Ecto neural progenitor cell (in vitro differentiated cells): ENCODE measurements around the gene ATE1.

Experiments
- DNase-seq: peaks from one replicate; pipeline ENCODE4 v3.0.0-alpha.2; 2018; ENCODE audit warnings: low spot score

ATE1 gene

DNA sequence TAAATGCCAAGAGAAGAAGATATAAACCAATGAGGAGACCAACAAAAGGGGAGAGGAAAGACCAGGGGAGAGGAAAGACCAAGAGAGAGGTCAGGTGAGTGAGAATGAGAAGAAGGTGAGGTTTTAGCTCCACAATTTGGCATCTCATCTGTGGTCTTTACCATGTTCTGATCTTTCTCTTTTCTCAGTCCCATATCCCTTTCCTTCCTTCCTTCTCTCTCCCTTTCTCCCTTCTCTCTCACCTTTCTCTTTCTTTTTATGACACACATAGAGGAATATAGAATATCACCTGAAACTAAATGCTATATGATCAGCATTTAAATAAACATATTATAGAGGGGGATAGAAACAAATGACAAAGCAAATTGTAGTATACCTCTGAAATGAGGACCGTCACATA is 57.4 kb downstream of the ATE1 start:
- DNase-seq: no peak

DNA sequence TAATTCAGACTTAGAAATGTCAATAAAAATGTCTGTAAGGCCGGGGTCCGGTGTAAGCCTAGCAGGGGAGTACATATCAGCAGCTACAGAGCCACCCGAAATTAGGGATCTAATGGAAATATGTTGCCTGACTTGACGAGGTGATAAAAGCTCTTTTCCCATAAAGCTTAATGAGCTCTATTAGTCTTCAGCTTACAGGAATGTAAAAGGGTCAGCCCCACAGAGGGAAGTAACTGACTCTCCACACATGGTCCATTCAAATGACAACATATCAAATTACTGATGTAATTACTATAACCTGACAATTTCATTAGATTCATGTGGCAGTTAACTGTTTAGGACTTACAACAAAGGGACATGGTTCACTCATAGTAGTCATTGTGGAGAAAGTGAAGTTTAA is 62.3 kb downstream of the ATE1 start:
- DNase-seq: no peak

DNA sequence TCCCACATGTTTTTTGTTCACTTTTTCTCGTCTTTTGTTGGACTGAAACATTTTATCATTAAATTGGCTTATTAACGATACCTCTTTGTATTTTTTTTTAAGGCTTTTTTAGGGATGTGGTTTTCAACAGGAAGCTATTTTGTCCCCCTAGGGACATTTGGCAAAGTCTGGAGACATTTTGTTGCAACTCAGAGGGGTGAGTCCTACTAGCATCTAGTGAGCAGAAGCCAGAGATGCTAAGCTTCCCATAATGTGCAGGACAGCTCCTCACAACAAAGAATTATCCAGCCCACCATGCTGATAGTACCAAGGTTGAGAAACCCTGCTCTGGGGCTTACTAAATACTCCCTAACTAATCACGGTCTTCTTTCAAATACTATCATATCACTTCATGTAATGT is 63.2 kb downstream of the ATE1 start:
- DNase-seq: no peak

DNA sequence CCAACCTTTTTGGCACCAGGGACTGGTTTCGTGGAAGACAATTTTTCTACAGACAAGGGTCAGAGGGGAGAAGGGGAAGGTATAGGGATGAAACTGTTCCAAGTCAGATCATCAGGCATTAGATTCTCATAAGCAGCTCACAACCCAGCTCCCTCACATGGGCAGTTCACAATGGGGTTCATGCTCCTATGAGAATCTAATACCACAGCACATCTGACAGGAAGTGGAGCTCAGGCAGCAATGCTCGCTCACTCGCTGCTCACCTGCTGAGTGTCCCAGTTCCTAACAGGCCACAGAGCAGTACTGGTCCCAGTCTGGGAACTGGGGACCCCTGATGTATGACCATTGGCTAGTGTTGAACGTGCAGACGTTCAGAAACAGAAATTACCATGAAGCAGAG is 63.7 kb downstream of the ATE1 start:
- no peak for DNase-seq

DNA sequence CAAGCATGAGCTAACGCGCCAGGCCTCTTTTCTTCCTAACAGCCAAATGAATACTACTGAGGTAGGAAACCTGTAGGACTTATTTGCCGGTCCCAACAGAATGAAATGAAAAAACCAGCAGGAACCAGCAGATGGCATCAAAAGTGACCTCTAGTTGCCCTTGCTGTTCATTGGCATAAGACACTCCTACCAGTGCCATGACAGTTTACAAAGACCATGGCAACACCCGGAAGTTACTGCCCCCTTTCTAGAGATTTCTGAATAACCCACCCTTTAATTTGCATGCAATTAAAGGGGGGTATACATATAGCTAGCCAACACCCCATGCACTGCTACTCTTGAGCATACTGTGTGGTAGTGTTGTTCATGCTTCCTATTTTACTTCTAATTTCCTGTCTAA is 65.2 kb downstream of the ATE1 start:
- no peak for DNase-seq

DNA sequence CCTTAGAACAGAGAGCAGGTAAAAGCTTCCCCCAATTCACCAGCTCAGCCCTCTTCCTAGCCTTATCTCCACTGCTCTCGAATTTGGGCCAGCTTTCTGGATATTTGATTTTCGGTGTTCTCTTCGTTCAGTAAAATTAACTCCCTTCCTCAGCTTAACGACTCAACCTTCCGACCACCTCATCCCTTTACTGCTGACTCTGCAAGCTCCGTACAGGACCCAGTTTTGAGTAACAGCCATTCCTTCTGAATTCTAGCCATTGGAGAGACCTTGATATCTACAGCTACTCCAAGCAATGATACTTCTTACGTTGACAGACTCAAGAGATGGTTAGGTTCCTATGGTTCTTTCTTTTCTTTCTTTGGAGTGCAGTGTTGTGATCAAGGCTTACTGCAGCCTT is 65.8 kb downstream of the ATE1 start:
- DNase-seq: no peak

DNA sequence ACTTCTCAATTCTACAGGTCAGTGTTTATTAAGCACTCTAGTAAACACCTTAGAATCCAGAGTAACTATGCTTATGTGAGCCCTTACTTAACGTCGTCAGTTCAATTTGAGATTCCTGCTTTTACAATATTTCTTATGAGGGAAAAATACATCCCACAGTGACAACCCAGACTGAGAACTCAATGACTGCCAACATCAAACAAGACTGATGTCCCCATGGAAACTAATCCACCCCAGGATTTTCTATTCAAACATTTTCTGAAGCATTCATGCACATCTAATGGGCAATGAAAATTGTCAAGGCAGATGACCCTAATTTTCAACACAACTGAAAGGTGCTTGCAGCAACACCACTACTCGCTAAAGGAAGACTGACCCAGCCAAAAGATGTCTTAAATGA is 67.0 kb downstream of the ATE1 start:
- DNase-seq: no peak

DNA sequence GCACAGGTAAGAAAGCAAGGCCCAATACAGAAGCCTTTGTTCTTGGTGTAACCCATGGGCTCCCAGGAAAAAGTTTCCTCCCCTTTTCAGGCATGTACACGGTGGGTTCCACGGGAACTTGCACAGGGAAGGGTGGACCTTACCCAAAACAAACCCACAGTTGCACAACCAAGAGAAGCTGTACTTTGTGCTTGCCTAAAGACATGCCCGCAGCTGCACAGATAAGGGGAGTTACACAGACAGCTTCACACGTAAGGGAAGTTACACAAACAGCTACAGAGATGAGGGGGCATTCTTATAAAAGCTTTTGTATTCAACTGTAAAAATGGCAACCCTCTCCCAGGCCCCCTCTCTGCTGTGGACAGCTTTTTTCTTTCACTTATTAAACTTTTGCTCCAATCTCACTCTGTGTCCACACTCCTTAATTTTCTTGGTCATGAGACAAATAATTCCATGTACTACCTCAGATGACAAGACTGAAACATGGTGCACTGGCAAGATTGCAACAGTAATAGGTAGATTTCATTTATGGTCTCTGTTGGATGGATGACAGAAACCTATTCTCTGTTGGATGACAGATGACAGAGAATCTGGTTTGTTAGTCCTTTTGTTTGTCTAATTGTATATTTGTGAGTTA is 72.9 kb downstream of the ATE1 start:
- DNase-seq: no peak

DNA sequence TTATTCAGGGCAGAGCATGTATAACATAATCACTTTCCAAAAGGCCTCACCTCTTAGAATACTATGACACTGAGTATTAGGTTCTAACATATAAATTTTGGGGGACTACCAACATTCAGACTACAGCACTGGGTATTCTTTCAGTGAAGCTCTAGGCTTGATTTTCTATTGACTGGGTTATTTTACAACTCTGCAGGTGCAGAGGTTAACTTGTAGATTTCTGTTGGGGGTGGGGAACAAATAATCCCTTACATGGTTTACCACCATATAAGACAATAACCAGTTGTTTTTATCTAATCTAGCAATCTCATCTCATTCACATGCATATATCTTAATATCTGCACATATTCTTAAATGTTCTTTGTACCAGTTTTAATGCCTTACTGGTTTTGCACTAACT is 73.9 kb downstream of the ATE1 start:
- DNase-seq: no peak

DNA sequence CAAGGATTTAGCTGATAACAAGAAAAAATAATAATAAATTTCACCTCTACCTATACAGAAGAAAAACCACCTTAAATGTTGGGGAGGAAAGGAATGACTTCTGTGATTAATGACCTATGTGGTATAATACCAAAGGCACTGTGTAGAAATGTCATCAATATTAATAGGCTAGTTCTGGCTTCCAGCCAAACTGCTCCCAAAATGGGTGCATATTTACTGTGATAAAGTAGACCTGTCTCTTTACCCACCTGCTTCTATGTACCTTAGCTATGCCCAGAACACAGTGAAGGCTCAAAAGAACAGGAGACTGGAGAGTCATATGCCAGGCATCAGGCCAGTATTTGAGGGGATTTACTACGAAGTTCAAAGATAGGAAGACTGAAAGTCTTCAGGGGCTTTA is 76.0 kb downstream of the ATE1 start:
- DNase-seq: no peak

DNA sequence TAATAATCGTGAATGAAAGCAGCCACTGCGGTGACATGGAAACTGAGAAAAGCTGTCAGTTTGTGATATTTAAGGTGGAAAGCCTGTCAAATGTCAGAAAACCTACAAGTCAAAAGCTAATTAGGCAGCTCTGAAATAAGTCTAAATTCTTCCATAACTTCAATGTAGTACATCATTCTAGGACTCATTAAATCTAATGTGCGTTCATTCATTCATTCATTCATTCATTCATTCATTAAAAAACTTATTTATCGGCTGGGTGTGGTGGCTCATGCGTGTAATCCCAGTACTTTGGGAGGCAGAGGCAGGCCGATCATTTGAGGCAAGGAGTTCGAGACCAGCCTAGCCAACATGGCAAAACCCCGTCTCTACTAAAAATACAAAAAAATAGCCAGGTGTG is 79.7 kb downstream of the ATE1 start:
- DNase-seq: no peak

DNA sequence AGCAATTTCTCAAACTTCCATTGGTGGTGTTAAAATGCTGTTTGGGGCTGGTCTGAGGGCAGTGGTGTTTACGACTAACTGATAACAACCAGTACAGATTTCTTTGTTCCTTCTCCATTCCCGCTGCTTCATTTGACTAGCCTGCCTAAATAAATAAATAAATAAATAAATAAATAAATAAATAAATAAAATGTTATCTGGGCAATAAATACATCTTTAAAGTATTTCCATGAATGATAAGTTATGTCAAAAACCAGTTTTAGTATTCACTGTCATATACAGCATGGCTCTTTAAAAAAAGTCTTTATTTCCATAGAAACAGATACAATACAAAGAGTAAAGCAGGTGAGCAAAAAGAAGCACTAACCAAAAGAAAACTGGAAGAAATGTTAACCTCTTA is 81.3 kb downstream of the ATE1 start:
- no peak for DNase-seq

DNA sequence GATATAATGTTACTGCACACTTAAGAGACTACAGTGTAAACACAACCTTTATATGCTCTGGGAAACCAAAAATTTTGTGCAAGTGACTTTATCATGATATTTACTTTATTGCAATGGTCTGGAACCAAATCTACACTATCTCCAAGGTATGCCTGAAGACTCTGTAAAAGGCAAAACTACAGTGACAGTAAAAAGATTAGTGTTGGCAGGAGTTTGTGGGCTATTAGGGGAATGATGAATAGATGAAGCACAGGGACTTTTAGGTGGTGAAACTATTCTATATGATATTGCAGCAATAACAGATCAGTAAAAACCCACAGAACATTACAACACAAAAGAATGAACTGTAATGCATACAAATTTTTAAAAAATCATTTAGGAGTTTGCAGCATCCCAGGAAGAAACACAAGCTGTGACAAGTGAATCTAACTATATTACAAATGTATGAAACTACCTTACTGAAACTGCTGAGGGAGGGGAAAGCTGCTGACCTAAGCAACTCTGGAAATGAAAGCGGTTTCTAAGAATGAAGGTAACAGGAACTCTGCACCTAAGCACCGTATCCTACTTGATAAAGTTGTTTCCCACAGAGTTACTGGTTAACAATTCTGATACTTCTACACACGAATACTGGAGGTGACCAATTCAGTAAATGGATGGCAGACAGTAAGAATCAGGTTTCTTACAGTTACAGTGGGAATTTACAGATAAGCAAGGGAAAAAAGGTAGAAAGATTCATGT is 82.6 kb downstream of the ATE1 start:
- no peak for DNase-seq

DNA sequence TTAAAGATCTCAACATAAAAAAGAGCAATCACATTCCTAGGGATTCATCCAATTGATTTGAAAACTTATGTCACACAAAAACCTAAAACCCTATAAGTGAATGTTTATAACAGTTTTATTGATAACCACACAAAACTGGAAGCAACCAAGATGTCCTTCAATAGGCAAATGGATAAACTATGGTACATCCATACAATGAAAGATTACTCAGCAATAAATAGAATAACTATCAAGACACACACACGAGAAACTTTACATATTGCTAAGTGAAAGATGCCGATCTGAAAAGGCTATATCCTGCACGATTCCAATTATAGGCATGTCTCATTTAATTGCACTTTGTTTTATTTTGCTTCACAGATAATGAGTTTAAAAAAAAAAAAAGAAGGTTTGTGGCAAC is 83.3 kb downstream of the ATE1 start:
- DNase-seq: no peak

DNA sequence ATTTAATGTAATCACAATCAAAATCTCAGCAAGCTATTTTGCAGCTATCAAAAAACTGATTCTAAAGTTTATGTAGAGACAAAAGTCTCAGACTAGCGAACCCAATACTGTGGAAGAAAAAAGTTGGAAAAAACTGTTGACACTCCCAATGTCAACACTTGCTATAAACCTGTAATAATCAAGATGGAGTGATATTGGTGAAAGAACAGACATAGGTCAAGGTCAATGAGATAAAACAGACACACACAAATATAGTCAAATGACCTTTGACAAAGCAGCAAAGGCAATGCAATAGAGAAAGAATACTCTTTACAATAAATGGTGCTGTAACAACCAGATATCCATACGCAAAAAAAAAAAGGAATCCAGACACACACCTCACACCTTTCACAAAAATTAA is 84.5 kb downstream of the ATE1 start:
- DNase-seq: no peak

DNA sequence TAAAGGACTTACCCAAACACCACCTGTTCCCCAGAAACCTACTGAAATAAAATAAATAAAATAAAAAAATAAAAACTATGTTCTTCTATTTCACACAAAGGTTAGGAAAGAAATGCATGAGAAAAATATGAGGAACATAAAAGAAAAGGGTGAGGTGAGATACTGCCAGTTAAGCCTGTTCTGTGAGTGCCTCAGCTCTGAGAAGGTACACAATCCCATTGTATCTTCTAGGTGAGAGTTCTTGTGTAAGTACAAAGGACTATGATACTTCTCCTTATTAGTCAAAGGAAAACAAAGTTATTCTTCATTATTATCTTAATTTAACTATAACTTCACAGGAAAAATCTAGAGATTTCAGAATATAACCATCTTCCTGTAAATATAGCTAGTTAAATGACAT is 86.0 kb downstream of the ATE1 start:
- no peak for DNase-seq

DNA sequence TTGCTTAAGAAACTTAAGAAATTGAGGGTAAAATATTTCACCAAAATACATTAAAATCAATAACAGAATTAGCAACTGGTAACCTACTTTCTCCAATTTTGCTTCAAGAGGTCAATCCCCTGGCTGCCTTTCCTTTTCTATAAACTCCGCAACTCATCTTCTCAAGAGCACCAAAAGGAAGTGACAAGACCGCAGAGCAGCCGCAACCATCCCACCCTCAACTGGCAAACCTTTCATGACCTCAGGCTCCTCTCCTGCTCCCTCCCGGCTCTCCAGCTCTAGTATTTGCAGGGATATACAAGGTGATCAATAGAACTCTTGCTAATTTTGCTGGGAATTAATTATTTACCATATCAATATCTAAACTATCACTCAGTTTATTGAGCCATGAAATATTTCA is 88.9 kb downstream of the ATE1 start:
- DNase-seq: no peak

DNA sequence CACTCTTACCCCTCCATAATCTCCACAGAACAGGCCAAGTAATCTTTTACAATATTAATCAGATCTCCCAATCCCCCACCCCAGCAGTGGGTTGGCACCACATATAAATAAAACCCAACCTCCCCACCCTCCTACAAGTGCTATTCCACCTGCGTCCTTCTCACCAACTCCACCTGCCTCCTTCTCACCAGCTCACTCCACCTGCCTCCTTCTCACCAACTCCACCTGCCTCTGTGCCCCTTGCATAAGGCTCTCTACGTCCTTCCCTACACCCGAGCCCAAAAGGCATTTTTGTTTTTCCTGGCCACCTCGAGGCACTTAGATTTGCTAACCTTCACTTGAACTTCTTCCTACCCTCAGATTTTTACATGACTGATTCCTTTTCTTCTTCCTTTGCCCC is 89.7 kb downstream of the ATE1 start:
- DNase-seq: no peak

DNA sequence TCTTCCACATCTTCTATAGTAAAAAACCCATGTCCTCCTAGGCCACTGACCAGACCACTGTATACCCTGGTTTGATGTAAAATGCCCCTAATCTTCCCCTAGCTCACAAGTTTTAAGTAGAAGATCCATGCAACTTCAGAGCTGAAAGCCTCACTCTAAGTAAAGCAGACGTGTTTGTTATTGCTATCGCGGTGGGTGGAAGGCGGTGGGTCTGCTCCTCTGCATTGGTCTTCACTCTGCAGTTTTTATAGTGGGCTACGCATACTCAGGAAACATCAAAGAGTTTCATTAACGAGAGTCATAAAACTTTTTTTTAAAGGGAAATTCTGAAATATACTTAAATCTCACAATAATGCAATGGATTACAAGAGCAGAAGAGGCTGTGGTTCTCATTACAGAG is 91.7 kb downstream of the ATE1 start:
- no peak for DNase-seq

DNA sequence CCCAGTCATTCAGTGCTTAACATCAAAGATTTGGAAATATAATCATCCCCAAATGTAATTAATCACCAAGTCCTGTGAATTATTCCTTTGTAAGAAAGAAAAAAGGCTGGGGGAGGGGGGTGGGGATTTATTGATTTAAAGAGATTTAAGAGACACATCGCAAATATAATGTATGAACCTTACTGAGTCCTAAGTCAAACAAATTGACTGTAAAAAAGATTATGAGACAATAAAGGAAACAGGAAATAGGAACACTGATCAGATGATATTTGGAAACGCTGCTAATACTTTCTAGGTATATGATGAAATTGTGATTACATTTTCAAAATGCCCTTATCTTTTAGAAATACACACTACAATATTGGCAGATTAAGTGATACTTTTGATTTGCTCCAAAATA is 92.5 kb downstream of the ATE1 start:
- no peak for DNase-seq

DNA sequence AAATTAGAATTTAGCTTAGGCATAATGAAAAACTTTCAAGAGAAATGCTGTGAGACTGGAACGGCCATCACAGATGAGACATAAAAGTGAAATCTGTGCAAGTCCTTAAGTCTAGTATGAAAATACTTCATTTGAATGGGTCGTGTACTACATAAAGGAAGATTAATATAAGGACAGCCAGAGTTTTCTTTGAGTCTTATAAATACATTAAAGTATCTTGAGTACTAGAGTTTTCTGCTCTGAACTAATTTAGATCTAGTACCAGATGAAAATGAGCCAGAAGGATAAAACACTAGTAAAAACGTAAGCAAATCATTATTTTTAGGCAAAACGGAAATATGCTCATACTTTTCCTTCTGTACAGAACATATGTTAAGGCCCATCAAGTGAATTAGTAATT is 93.1 kb downstream of the ATE1 start:
- DNase-seq: no peak

DNA sequence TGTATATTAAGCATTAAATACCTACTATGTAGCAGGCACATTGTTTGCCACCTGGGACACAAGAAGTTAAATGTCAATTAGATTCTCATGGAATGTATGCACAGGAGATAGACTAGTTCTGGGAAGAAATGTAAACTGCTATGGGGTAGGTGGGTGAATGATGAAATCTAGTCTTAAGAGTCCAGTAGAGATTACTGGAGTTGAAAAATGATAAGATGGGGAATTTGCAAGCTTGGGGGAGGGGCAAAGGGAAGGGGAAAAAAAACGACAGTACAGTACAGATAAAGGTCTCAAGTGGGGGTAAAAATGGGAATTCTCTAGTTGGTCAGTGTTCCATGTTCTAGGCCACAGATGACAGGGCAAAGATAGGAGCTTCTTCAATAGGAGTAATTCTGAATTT is 94.4 kb downstream of the ATE1 start:
- DNase-seq: no peak

DNA sequence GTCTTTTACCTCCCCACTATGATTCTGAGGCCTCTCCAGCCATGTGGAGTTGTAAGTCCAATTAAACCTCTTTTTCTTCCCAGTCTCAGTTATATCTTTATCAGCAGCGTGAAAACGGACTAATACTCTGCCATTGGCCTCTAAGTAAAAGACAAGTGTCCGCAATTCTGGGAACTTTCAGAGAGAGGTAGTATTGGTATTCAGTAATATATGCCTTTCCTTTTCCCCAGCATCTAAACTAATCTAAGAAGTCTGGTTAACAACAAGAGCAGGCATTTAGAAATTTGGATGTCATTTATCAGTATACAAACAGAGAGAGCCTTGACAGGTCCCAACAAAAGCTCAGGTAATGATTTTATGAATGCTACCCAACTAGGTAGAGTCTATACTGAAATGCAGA is 95.2 kb downstream of the ATE1 start:
- DNase-seq: no peak

DNA sequence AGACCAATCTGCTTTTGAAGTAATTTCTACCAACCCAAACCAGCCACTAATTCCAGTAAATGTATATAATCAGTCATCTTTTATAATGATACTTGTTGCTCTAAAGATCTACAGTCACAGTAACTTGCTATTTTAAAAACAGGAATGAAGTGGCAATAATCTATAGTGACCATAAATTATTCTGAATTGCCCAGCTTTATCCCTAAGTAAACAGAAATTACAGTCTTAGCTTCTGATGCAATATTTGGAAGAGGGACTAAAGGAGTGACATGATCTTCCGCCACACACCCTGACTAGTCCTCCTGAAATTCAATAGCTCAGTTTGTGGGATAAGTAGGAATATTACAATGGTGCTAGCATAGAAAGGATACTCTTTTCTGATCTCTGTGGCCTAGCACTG is 96.1 kb downstream of the ATE1 start:
- DNase-seq: no peak
